ENCODE measurements around the gene ABCB1.

The ABCB1 gene

DNA sequence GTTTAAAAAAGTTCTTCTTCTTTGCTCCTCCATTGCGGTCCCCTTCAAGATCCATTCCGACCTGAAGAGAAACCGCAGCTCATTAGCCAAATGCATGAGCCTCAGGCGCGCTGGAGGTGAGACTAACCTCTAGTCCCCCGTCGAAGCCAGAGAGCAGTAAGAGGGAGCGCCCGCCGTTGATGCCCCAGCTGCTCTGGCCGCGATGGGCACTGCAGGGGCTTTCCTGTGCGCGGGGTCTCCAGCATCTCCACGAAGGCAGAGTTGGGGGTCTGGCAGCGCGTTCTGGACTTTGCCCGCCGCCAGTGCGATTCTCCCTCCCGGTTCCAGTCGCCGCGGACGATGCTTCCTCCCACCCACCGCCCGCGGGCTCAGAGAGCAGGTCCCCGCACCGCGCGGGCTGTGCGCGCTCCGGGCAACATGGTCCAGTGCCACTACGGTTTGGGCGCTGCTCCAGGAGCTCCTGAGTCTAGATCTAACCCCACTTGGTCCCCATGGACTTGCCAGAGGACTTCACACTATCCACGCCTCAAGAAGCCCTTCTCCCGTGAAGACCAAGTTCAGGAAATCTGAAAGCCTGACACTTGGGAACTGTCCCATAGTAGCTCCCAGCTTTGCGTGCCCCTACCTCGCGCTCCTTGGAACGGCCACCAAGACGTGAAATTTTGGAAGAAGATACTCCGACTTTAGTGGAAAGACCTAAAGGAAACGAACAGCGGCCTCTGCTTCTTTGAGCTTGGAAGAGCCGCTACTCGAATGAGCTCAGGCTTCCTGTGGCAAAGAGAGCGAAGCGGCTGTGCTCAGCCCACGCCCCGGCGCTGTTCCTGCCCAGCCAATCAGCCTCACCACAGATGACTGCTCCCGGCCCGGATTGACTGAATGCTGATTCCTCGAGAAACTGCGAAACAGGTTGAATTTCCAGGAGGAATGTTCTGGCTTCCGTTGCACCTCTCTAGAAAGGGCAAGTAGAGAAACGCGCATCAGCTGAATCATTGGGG, at the start of gene ABCB1:
Gene ABCB1, minus strand, starts transcription at position 755 of the 995 bp plus-strand sequence. Its CDS starts 700 bp downstream, at position 55.
- Mint-ChIP-seq H3K36me3 (ENCODE audit: low read depth) (no peaks in the 10 kb centered on the region), H3K27ac (peak within 1 kb of the TSS; percentile 51), H3K9me3 (no peaks in the 10 kb centered on the region), H3K4me1 (ENCODE audit: low read depth) (peaks cover 22% of the 10 kb centered on the region), H3K27me3 (ENCODE audit: low read depth) (peaks cover 51% of the 10 kb centered on the region), H3K4me3 (peak within 1 kb of the TSS; percentile 92)
- peak; percentile 52 for DNase-seq (ENCODE audit: low spot score)

DNA sequence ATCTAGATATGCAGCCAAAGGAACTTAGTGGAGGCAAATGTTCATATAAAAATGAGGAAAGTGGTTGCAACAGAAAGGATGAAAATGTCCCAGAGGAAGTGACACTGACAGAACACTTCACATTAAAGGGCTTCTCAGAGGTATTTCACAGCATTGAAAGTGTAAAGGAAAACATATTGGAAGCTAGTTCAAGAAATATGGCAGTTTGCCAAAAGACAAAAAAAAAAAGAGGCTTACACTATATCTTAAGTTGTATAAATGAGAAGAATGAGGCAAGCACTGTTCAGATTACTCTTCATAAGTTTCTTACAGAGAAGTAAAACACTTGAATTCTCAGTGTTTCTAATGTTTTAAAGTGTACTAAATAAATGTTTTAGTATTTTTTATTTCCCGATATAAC, 47.6 kb upstream of the ABCB1 start:
- no peaks in the 10 kb centered on the region for H3K27me3 Mint-ChIP-seq (ENCODE audit: low read depth)
- no peak overlapping the region for H3K27ac Mint-ChIP-seq
- no peaks in the 10 kb centered on the region for H3K36me3 Mint-ChIP-seq (ENCODE audit: low read depth)

DNA sequence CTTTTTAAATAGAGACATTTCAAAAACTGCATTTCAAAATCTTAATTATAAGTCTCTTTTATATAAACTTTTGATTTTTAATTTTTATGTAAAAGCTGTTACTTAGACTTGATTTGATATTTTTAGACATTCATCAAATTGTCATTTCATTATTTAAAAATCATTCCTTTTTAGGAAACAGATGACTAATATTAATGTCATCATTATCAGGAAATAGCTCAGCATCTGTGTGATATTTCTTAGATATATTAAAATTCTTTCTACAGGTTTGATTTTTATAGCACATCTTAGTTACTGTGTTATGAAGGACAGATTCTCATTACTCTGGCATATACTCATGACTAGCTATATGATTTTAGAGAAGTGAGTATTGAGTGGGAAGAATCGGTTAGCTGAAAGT, 44.8 kb upstream of the ABCB1 start:
- H3K27me3 Mint-ChIP-seq (ENCODE audit: low read depth), result no peaks in the 10 kb centered on the region
- H3K4me1 Mint-ChIP-seq (ENCODE audit: low read depth), result no peaks in the 10 kb centered on the region
- H3K9me3 Mint-ChIP-seq, result no peaks in the 10 kb centered on the region
- no peak overlapping the region for H3K27ac Mint-ChIP-seq
- DNase-seq (ENCODE audit: low spot score), result no peak
- no peak overlapping the region for H3K4me3 Mint-ChIP-seq
- H3K36me3 Mint-ChIP-seq (ENCODE audit: low read depth), result no peaks in the 10 kb centered on the region

More for the DNA sequence above, 47.6 kb upstream of the ABCB1 start:
- DNase-seq (ENCODE audit: low spot score), result no peak
- no peaks in the 10 kb centered on the region for H3K4me1 Mint-ChIP-seq (ENCODE audit: low read depth)
- H3K9me3 Mint-ChIP-seq, result no peaks in the 10 kb centered on the region
- no peak overlapping the region for H3K4me3 Mint-ChIP-seq

DNA sequence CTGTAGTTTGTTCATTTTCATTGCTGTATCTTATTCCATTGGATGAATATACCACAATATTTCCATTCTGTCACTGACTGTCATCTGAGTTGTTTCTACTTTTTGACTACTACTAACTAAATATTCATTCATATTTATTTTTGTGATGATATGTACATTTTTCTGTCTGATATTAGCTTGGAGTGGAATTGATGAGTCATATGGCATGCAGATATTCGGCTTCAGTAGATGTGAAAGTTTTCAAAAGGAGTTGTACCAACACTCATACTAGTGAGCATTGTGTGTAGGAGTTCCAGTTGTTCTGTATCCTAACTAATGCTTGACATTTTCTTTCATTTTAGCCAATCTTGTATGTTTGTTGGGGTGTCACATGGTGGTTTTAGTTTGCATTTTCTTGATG, 35.2 kb upstream of the ABCB1 start:
- no peak overlapping the region for H3K27ac Mint-ChIP-seq

DNA sequence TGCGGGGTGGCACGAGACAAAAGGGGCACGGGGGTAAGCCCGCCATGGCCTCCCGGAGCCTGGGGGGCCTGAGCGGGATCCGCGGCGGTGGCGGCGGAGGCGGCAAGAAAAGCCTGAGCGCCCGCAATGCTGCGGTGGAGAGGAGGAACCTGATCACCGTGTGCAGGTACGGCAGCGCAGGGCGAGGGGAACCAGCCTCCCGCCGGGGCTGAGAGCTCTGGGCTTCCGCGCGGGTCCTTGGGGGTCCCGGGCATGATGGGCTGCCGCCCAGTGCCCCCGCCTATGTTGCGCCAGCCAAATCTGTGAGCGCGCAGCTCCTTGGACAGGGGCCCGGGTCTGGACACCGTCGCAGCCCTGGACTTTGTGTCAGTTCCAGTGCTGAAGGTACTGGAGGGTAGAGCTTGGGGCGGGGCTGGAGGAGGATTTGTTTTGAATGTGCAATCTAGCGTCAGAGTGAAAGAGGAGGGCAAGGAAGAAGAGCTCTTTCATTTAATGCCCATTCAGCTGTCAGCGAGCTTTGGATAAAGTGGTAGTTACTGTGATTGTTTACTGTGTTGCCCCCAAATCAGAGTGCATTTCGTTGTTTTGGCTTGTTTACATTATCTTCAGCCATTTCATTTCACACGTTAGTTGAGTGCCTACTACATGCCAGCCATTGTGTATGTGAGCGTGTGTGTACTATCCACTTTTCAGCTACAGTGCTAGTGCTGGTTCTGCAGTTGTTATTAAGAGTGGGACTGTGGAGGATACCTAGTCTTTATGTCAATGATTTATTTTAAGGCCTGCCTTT, 28.3 kb upstream of the ABCB1 start:
- Mint-ChIP-seq H3K27me3 (ENCODE audit: low read depth) (peaks cover 26% of the 10 kb centered on the region), H3K36me3 (ENCODE audit: low read depth) (no peaks in the 10 kb centered on the region), H3K9me3 (no peaks in the 10 kb centered on the region), H3K4me3 (peak overlapping the region; percentile 68), H3K4me1 (ENCODE audit: low read depth) (peaks cover 11% of the 10 kb centered on the region), H3K27ac (no peak overlapping the region)
- DNase-seq (ENCODE audit: low spot score), result no peak

More for the DNA sequence above, 35.2 kb upstream of the ABCB1 start:
- DNase-seq (ENCODE audit: low spot score), result no peak
- Mint-ChIP-seq H3K9me3 (peaks cover 5% of the 10 kb centered on the region), H3K27me3 (ENCODE audit: low read depth) (peaks cover 3% of the 10 kb centered on the region), H3K36me3 (ENCODE audit: low read depth) (no peaks in the 10 kb centered on the region), H3K4me3 (no peak overlapping the region), H3K4me1 (ENCODE audit: low read depth) (no peaks in the 10 kb centered on the region)

DNA sequence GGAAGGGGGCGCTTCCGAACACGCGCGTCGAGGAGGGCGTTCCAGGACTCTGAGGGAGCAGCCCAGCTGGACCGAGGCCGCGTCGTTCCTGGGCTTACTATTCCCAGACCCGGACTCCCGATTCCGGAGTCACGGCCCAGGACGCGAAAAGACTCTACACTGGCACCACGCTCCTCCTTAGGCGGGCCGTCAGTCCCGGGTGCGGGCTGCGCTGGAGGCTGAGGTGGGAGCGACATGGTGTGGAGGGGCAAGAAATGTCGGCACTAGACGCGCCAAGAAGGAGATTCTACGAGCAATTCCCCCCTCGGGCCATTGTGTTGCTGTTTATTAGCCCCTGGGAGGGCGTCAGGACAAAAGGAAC, 26.9 kb upstream of the ABCB1 start:
- H3K27me3 Mint-ChIP-seq (ENCODE audit: low read depth), result peaks cover 25% of the 10 kb centered on the region
- peak overlapping the region; percentile 66 for H3K4me3 Mint-ChIP-seq
- no peaks in the 10 kb centered on the region for H3K36me3 Mint-ChIP-seq (ENCODE audit: low read depth)
- DNase-seq (ENCODE audit: low spot score), result no peak
- peaks cover 11% of the 10 kb centered on the region for H3K4me1 Mint-ChIP-seq (ENCODE audit: low read depth)
- no peaks in the 10 kb centered on the region for H3K9me3 Mint-ChIP-seq
- no peak overlapping the region for H3K27ac Mint-ChIP-seq

DNA sequence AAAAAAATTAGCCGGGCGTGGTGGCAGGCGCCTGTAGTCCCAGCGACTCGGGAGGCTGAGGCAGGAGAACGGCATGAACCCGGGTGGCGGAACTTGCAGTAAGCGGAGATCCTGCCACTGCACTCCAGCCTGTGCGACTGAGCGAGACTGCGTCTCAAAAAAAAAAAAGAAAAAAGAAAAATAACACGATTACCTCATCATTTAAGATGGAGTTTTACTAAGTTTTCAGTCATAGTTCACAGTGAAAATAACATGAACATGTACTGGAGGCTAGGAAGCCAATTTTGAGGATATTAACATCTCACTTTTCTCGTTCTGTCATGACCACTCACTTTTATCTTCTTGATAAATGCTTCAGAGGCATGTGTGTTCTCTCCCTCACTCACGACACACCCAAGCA, 24.4 kb upstream of the ABCB1 start:
- Mint-ChIP-seq H3K27ac (no peak overlapping the region), H3K27me3 (ENCODE audit: low read depth) (peaks cover 17% of the 10 kb centered on the region), H3K9me3 (no peaks in the 10 kb centered on the region), H3K4me3 (no peak overlapping the region), H3K4me1 (ENCODE audit: low read depth) (peaks cover 11% of the 10 kb centered on the region), H3K36me3 (ENCODE audit: low read depth) (no peaks in the 10 kb centered on the region)
- DNase-seq (ENCODE audit: low spot score), result no peak

DNA sequence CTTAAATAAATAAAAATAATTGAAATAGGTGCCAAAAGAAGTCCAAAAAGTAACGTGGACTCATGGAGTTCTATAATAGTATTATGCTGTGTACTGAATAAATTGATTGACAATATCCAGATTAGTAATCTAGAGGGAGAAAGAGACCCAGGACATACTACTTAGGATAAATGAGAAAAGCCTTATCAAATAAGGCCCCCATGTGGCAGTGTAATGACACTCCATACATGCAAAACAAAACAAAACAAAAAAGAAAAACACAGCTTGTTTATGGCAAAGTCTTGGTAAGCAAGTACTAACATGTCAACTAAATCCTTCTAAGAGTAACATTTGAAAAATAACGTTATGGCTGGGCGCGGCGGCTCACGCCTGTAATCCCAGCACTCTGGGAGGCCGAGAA, 23.9 kb upstream of the ABCB1 start:
- Mint-ChIP-seq H3K4me1 (ENCODE audit: low read depth) (peaks cover 11% of the 10 kb centered on the region), H3K27ac (no peak overlapping the region), H3K27me3 (ENCODE audit: low read depth) (peaks cover 14% of the 10 kb centered on the region), H3K9me3 (no peaks in the 10 kb centered on the region), H3K36me3 (ENCODE audit: low read depth) (no peaks in the 10 kb centered on the region), H3K4me3 (no peak overlapping the region)
- no peak for DNase-seq (ENCODE audit: low spot score)

DNA sequence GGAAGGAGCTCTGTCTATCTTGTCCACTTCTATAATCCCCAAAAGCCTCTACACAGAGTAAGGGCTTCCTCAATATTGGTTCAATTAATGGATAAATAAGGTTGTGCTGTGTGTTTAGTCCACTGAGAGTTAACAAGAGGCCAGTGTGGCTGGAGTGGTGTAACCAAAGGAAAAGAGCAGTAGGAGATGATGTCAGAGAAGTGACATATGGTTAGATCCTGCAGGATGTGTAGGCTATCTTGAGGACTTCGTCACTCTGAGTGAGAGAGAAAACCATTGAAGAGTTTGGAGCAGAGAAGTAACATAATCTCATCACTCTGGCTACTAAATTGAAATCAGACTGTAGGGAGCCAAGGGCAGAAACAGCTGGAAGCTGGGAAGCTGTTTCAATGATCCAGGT, 14.5 kb upstream of the ABCB1 start:
- H3K4me3 Mint-ChIP-seq, result no peak overlapping the region
- H3K27ac Mint-ChIP-seq, result no peak overlapping the region
- peaks cover 15% of the 10 kb centered on the region for H3K27me3 Mint-ChIP-seq (ENCODE audit: low read depth)
- H3K4me1 Mint-ChIP-seq (ENCODE audit: low read depth), result no peaks in the 10 kb centered on the region
- no peaks in the 10 kb centered on the region for H3K9me3 Mint-ChIP-seq
- no peak for DNase-seq (ENCODE audit: low spot score)
- H3K36me3 Mint-ChIP-seq (ENCODE audit: low read depth), result no peaks in the 10 kb centered on the region

DNA sequence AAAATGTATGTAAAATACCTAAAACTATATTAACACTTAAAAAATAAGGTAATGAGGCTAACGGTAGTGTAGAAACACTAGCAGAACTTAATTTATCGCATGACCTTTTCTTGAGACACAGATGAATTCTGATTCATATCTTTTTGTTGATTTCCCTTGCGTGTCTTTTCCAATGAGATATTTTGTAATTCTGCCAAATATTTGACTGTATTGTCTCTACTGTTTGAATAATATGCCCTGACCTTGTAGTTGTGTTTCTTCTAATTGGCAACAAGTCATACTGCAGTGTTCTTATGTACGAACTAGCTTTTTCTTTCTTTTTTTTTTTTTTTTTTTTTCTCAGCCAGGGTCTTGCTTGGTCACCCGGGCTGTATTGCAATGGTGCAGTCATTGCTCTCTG, 9.2 kb upstream of the ABCB1 start:
- Mint-ChIP-seq H3K4me3 (no peak overlapping the region), H3K36me3 (ENCODE audit: low read depth) (no peaks in the 10 kb centered on the region), H3K9me3 (no peaks in the 10 kb centered on the region)

DNA sequence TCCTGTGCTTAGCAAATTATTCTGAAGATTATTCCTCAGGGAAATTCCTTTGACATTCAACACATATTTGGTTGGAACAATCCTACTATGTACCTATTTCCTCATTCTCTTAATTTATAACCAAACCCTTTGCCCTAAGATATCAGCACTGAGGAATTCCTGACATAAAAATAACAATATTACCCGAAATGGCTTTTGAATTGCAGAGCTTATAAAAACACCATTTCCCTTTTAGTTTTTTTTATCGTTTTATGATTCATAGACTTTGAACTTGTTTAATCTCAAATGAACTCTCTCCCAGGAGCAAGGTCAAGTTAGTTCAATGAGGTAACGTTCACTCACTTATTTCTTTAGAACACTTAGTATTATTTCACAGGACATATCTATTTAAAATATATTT, 7.7 kb upstream of the ABCB1 start:
- no peaks in the 10 kb centered on the region for H3K4me1 Mint-ChIP-seq (ENCODE audit: low read depth)

More for the DNA sequence above, 9.2 kb upstream of the ABCB1 start:
- no peak for DNase-seq (ENCODE audit: low spot score)
- H3K27ac Mint-ChIP-seq, result no peak overlapping the region
- H3K4me1 Mint-ChIP-seq (ENCODE audit: low read depth), result no peaks in the 10 kb centered on the region
- H3K27me3 Mint-ChIP-seq (ENCODE audit: low read depth), result peaks cover 28% of the 10 kb centered on the region

DNA sequence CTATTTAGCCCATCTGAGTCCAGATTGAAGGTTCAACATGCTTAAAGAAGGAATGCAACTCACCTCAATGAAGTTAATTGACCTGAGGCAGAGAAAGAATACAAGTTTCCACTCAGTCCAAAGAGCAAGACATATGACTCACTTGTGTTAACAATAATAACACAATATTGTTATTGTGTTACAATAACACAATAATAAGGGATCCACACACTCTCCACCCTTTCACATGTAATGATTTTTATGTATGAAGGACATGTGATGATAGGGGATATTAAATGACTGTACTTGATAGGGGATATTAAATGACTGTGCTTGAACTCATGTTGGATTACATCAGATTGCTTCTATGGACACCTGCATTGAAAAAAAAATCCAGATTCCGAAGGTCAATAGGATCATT, 3.6 kb upstream of the ABCB1 start:
- H3K4me1 Mint-ChIP-seq (ENCODE audit: low read depth), result peaks cover 17% of the 10 kb centered on the region
- no peaks in the 10 kb centered on the region for H3K36me3 Mint-ChIP-seq (ENCODE audit: low read depth)
- no peak overlapping the region for H3K4me3 Mint-ChIP-seq
- peaks cover 54% of the 10 kb centered on the region for H3K27me3 Mint-ChIP-seq (ENCODE audit: low read depth)
- no peaks in the 10 kb centered on the region for H3K9me3 Mint-ChIP-seq
- H3K27ac Mint-ChIP-seq, result no peak overlapping the region
- DNase-seq (ENCODE audit: low spot score), result no peak

More for the DNA sequence above, 7.7 kb upstream of the ABCB1 start:
- Mint-ChIP-seq H3K9me3 (no peaks in the 10 kb centered on the region), H3K36me3 (ENCODE audit: low read depth) (no peaks in the 10 kb centered on the region), H3K4me3 (no peak overlapping the region), H3K27me3 (ENCODE audit: low read depth) (peaks cover 37% of the 10 kb centered on the region), H3K27ac (no peak overlapping the region)
- DNase-seq (ENCODE audit: low spot score), result no peak

DNA sequence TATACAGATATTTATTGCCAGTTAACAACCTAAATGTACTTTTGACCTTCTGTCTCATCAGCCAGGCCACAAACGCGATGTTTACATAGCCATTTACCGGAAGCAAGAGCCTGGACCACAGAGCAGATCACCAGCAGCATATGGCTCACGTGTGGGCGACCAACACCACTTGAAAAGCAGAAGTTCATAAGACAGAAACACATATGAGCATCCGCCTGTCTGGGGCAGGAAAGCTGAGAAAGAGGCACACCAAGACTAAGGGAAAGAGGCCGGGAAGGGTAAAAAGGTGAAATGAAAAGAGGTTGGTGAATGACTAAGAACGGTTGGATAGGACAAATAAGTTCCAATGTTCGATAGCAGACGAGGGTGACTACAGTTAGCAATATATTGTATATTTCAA, 1.3 kb downstream of the ABCB1 start:
- Mint-ChIP-seq H3K4me3 (peak overlapping the region; percentile 92), H3K36me3 (ENCODE audit: low read depth) (no peaks in the 10 kb centered on the region)

More for the DNA sequence above, 1.3 kb downstream of the ABCB1 start:
- Mint-ChIP-seq H3K27me3 (ENCODE audit: low read depth) (peaks cover 45% of the 10 kb centered on the region), H3K27ac (peak overlapping the region; percentile 9), H3K4me1 (ENCODE audit: low read depth) (peaks cover 22% of the 10 kb centered on the region), H3K9me3 (no peaks in the 10 kb centered on the region)
- DNase-seq (ENCODE audit: low spot score), result peak; percentile 45

Data from T-helper 2 cell treated with Interferon-gamma antibody and Interleukin-4, amounts not matched to agents 5 μg/mL and 100 μg/mL, for 36 hours (primary cell).